ENCODE results near the gene NUDT6.

DNA sequence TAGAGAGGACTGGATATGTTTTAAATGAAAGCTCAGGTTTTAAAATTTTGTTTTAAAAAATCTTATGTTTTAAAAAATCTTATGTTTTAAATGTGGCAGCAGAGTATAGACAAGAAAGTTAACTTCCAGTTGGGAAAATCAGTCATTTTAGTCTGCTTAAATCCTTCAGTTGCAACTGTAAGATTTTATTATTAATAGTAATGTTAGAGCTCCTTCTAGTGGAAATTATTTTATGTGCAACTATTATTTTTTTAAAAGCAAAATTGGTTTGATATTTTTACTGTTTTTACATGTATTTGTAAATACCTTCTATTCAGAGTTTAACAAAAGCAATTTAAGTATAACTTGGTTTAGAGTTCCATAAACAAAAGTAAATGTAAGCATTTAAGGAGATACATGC, 8.5 kb upstream of the NUDT6 start:
- TF ChIP-seq EZH2 (IDR thresholded peaks at IDR 0.05; ENCODE audit: borderline replicate concordance), result no peak
- TF ChIP-seq CTCF (IDR thresholded peaks at IDR 0.05; ENCODE audit: poor library complexity), result peak; percentile 67
